ENCODE results near the gene PTPRG. TPM values are rescaled to one million over a fixed set of nuclear protein-coding genes. Genes with fewer than 3 reads are reported as not detected.

The PTPRG gene
- total RNA-seq, 6 experiments from 2014 or later: 29.4 to 34.7 (median 32.7) TPM

DNA sequence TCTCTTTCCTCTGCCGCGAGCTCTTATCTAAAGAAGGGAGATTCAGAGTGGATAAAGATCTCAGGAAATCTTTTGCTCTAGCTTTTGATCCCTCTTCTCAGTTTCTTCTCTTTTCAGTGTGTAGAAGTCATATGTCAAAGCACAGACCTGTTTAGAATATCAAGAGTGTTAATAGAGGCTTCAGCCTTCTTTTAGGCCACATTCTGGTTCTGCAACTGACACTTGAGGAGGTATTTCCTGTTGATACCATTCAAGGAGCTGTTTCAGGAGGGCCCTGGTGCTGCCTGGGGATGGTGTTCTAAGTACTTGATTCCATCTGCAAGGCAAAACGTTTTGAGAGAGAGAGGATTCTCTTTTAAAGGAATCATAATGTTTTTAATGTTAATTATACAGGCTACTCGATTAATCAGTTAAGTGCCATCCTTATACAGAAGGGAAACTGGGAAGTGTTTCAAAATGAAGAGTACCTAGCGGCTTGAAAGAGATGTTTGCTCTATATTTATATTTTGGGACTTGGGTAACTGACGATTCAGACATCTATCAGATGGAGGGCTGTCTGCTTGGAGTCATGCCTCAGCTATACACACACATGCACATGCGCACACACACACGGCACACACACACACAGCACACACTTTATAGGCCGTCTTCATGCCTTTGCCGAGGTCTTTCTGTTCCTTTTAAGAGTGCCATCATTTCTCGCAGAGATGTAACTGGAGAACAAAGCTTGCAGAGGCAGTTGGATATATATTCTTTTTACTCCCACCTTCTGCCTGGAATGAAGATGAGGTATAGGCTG is 313.9 kb downstream of the PTPRG start:
- Mint-ChIP-seq H3K27ac (no peak overlapping the region), H3K27me3 (ENCODE audit: insufficient read depth) (no peaks in the 10 kb centered on the region; the same call in 1 of the 2 replicates), H3K4me3 (no peak overlapping the region), H3K9me3 (no peaks in the 10 kb centered on the region), H3K36me3 (ENCODE audit: low read depth) (no peaks in the 10 kb centered on the region), H3K4me1 (ENCODE audit: low read depth) (peaks cover 33% of the 10 kb centered on the region)
- DNase-seq: no peak
- TF ChIP-seq CTCF (IDR thresholded peaks at IDR 0.05): no peak

GRCh38 chr3:61875976-61876671 is 314.8 kb downstream of the PTPRG start:
- H3K36me3 Mint-ChIP-seq (ENCODE audit: low read depth): no peaks in the 10 kb centered on the region
- no peaks in the 10 kb centered on the region for H3K9me3 Mint-ChIP-seq
- no peak overlapping the region for H3K4me3 Mint-ChIP-seq
- DNase-seq: no peak
- peaks cover 33% of the 10 kb centered on the region for H3K4me1 Mint-ChIP-seq (ENCODE audit: low read depth)
- TF ChIP-seq CTCF (IDR thresholded peaks at IDR 0.05): no peak
- H3K27me3 Mint-ChIP-seq (ENCODE audit: insufficient read depth): no peaks in the 10 kb centered on the region; the same call in 1 of the 2 replicates
- no peak overlapping the region for H3K27ac Mint-ChIP-seq

DNA sequence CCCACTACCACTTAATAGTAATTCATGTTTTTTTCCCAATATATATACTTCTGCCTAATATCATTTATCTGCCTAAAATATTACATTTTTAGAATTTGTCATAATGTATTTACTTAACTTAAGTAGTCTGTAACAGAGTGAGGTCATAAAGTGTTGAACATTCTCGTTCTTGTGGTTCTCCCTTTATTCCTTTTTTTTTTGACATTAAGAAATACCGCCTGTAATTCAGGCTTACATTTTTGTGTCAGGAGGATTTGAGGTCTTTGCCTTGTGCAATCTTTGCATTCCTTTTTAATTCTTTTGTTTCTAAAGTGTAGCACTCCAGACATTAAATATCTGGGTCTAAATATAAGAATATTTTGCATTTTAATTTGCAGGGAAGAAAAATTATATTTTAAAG is 315.4 kb downstream of the PTPRG start:
- Mint-ChIP-seq H3K4me1 (ENCODE audit: low read depth) (peaks cover 35% of the 10 kb centered on the region), H3K9me3 (no peaks in the 10 kb centered on the region), H3K27me3 (ENCODE audit: insufficient read depth) (no peaks in the 10 kb centered on the region; the same call in 1 of the 2 replicates), H3K36me3 (ENCODE audit: low read depth) (no peaks in the 10 kb centered on the region), H3K4me3 (no peak overlapping the region), H3K27ac (no peak overlapping the region)
- no peak for DNase-seq
- no peak for TF ChIP-seq CTCF (IDR thresholded peaks at IDR 0.05)

DNA sequence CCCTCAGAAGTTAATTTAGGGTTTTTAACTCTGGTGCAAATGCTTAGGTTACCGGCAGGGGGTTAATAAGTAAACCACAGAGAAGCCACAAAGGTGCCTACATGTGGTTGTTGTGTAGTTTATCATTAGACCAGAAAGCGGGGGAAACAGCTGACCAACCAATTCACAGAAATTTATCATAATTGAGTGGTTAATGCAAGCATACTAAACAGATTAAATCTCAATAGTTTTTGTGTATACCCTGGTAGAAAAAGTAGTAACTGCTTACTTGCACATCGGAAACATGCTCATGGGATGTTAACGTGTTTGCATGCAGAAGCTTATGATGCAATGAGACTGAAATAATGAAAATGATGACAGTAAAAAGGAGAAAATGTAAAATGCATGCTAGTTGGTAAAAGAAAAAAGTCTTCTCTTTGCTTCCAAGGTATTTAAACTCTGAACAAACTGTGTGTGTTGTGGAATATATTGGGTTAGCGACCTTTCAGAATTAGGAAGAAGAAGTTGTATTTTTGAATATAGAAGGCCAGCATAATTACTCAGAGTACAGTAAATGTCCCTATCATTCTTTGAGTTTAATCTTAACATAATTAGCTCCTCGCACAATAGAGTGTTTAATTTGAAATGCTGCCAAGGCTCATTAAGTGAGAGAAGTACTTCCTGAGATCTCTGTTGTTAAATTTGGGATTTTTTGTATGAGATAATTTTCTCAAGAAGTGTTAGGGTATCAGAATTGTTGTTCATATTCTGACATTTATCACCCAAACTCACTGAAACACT is 316.2 kb downstream of the PTPRG start:
- no peak overlapping the region; the same call in 1 of the 2 replicates for H3K27ac Mint-ChIP-seq
- H3K27me3 Mint-ChIP-seq (ENCODE audit: insufficient read depth): no peaks in the 10 kb centered on the region; the same call in 1 of the 2 replicates
- H3K4me3 Mint-ChIP-seq: no peak overlapping the region
- no peaks in the 10 kb centered on the region for H3K36me3 Mint-ChIP-seq (ENCODE audit: low read depth)
- H3K9me3 Mint-ChIP-seq: no peaks in the 10 kb centered on the region
- H3K4me1 Mint-ChIP-seq (ENCODE audit: low read depth): peaks cover 43% of the 10 kb centered on the region
- no peak for DNase-seq
- TF ChIP-seq CTCF (IDR thresholded peaks at IDR 0.05): peak; percentile 35

- no peak overlapping the region for H3K27ac Mint-ChIP-seq
- H3K4me1 Mint-ChIP-seq (ENCODE audit: low read depth): peaks cover 18% of the 10 kb centered on the region
- no peaks in the 10 kb centered on the region for H3K9me3 Mint-ChIP-seq
- H3K27me3 Mint-ChIP-seq (ENCODE audit: insufficient read depth): no peaks in the 10 kb centered on the region
- no peak for DNase-seq
- no peak for TF ChIP-seq CTCF (IDR thresholded peaks at IDR 0.05)
- no peak overlapping the region for H3K4me3 Mint-ChIP-seq
- H3K36me3 Mint-ChIP-seq (ENCODE audit: low read depth): no peaks in the 10 kb centered on the region
These were observed 320.9 kb downstream of the PTPRG start for GRCh38 chr3:61882253-61882652.
